Measurements from ENCODE around the gene LRRC8C. TPM values are rescaled to one million over a fixed set of nuclear protein-coding genes. Genes with fewer than 3 reads are reported as not detected.

LRRC8C gene
- total and polyA plus RNA-seq, 7 experiments from 2014 or later = 14.3 to 50.5 (median 27.3) TPM

DNA sequence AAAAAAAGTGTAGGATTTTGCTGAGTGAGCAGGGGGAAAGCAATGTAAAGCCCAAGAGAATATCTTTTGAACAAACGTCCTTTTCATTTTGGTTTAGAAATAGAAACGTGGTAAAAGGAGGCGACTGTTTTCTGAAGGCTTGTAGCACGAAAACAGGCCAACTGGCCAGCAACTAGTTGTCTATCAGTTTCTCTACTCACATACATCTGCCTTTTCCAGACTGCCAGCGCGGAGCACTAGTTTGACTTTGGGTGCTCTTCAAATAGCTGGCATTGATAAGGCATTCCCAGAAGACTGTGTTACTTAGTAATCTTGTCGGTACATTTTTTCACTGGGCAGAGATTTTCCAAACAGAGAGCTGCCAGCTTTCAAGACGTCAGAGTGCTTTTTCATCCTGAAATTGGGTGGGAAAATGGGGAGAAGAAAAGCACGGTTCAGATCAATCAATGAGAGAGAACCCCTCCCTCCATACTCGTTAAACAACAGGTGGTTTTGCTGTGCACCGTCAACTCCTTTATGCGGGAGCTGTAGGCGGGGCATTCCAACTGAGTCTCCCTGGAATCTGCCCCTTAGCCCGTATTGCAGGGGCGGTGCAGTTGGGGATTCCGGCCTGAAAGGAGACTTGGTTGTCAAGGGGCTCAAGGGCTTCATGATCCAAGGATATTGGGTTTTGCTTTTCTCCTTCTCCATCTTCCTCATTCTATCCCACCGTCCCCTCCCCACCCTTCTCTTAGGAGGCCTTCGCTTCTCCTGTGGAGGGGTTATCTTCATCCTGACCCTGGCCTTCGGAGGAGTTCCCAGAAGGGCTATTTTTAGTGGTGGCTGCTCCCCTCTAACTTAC, 884 bp upstream of the LRRC8C start:
- H3K9me3 ChIP-seq (ENCODE audit: control insufficient read depth in 2 of 3, low read length in 3 of 3) = no peaks in the 10 kb centered on the region
- POLR2A ChIA-PET = interaction anchor here (0.6 to 26.8 kb wide), 18 partner anchors 9 to 333 kb away, joined by 3 to 834 read pairs (median 6); partner anchors contain the start of gene LRRC8B
- Mint-ChIP-seq H3K27me3 (no peaks in the 10 kb centered on the region), H3K36me3 (peaks cover 0 to 32% (median 7%) of the 10 kb centered on the region in 5 donors), H3K4me1 (peaks cover 54 to 85% (median 81%) of the 10 kb centered on the region in 7 donors), H3K9me3 (peaks cover 0 to 3% (median 0%) of the 10 kb centered on the region in 11 donors), H3K4me3 (peak overlapping the region; percentile 89 to 99 (median 94)), H3K27ac (peak overlapping the region; percentile 93 to 99 (median 98))
- H3K36me3 ChIP-seq (ENCODE audit: control insufficient read depth in 2 of 3, insufficient read depth in 3 of 3, low read length in 3 of 3) = peaks cover 0 to 12% (median 0%) of the 10 kb centered on the region in 3 experiments
- H3K27me3 ChIP-seq (ENCODE audit: control insufficient read depth in 2 of 2, insufficient read depth in 2 of 2, low read length in 2 of 2) = no peaks in the 10 kb centered on the region
- H3K27ac ChIP-seq (ENCODE audit: low read depth, low read length) = peak overlapping the region; percentile 93
- DNase-seq (no peak), ATAC-seq (no peak)
- intact Hi-C loops (cut with micrococcal nuclease) = loop anchor here (1.0 to 10.0 kb wide), 25 partner anchors 9 to 947 kb away; partner anchors contain the start of genes LRRC8D (in 2 of the 2), ZNF326 (in 2 of the 2), GTF2B (in 1 of the 2) and KYAT3 (in 1 of the 2)
- peaks cover 51 to 64% of the 10 kb centered on the region in 2 donors for H3K4me1 ChIP-seq (ENCODE audit: control insufficient read depth in 2 of 2, insufficient read depth in 2 of 2, low read length in 2 of 2)
- H3K4me3 ChIP-seq (ENCODE audit: low read length) = peak overlapping the region; percentile 67
- CTCF ChIA-PET = interaction anchor here (0.7 to 11.4 kb wide), 16 partner anchors 9 to 131 kb away, joined by 3 to 122 read pairs (median 5); no protein-coding TSS in a partner anchor

DNA sequence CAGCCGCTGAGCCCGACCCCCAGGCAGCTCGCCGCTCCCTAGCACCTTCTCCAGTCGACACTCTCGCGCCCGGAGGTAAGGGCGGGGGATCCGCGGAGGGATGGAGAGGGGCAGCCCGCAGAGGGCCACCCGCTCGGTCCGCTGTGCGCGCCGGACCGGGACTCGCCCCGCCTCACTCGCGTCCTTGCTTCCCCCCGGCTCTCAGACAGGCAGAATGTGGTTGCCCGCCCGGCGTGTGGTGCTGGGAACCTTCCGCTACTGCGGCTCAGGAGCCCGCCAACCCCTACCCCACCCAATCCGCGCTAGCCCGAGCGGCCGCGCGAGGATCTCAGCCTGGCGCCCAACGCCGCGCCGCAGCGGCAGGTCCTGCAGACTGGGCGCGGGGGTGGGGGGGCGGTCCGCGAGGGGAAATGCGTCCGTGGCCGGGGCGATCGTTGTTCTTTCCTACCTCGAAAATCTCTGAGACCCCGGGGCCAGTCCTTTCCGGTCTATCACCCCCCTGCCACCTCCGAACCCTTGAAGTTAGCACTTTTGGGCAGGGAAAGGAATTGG, 404 bp downstream of the LRRC8C start:
- Histone ChIP-seq H3K36me3 (ENCODE audit: control insufficient read depth in 2 of 3, insufficient read depth in 3 of 3, low read length in 3 of 3) (peaks cover 0 to 12% (median 0%) of the 10 kb centered on the region in 3 experiments), H3K27me3 (ENCODE audit: control insufficient read depth in 2 of 2, insufficient read depth in 2 of 2, low read length in 2 of 2) (no peaks in the 10 kb centered on the region), H3K4me1 (ENCODE audit: control insufficient read depth in 2 of 2, insufficient read depth in 2 of 2, low read length in 2 of 2) (peaks cover 53 to 66% of the 10 kb centered on the region in 2 donors), H3K4me3 (ENCODE audit: low read length) (peak overlapping the region; percentile 74), H3K9me3 (ENCODE audit: control insufficient read depth in 2 of 3, low read length in 3 of 3) (no peaks in the 10 kb centered on the region), H3K27ac (ENCODE audit: low read depth, low read length) (peak overlapping the region; percentile 93)
- Mint-ChIP-seq H3K27me3 (no peaks in the 10 kb centered on the region), H3K36me3 (peaks cover 0 to 30% (median 12%) of the 10 kb centered on the region in 5 donors), H3K27ac (peak overlapping the region; percentile 87 to 96 (median 94)), H3K4me1 (peaks cover 61 to 85% (median 81%) of the 10 kb centered on the region in 7 donors), H3K4me3 (peak overlapping the region; percentile 92 to 99 (median 98)), H3K9me3 (peaks cover 0 to 3% (median 0%) of the 10 kb centered on the region in 11 donors)
- ATAC-seq = peak; percentile 56
- ChIA-PET POLR2A (interaction anchor here (0.7 to 26.8 kb wide), 16 partner anchors 10 to 210 kb away, joined by 3 to 834 read pairs (median 12); partner anchors contain the start of gene LRRC8B), CTCF (interaction anchor here (1.2 to 11.4 kb wide), 11 partner anchors 15 to 150 kb away, joined by 3 to 122 read pairs (median 5); no protein-coding TSS in a partner anchor)
- DNase-seq = peak; percentile 51 to 67 (median 64)
- intact Hi-C loops (cut with micrococcal nuclease) = loop anchor here (1.0 to 10.0 kb wide), 10 partner anchors 36 to 949 kb away; partner anchors contain the start of genes ZNF326 (in 2 of the 2), LRRC8B (in 1 of the 2), LRRC8D (in 1 of the 2) and PKN2 (in 1 of the 2)

DNA sequence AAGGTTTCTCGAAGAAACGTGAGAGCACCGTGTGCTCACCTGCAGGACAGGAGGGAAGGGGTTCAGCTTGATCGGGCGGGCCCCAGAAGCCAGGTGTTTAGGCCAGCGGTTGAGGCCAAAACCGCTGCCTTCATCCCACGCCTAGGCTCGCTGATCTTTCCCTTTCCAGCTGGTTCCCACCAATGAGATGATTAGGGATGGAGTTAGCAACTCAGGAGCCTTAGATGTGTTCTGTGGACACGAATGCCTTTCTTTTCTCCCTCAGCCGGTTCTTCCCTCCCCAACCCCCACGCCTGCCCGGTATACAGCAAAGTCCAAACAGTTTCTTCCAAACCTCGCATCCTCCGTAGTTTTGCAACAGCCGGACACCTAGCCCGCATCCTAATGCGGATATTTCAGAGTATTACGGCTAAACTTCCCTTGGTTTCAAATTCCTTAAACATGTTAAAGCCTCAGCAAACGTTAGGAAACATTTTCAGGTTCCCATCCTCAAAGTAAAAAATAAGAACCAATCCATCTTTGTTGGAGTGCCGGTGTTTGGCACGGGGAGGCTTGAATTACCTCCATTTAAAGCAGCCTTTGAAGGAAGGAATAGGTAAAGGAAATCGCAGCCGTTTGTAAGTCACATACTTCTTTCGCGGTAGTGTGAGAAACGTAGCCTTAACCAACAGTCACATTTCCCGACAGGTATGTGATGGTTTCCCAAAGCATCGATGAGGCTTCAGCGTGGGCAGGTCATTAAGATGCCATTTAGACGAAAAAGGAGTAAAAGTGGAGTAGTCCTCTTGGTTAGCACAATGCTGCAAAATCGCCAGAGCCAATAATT, 1.1 kb downstream of the LRRC8C start:
- peak overlapping the region; percentile 74 for H3K4me3 ChIP-seq (ENCODE audit: low read length)
- Mint-ChIP-seq H3K36me3 (peaks cover 0 to 26% (median 6%) of the 10 kb centered on the region in 5 donors), H3K27me3 (no peaks in the 10 kb centered on the region), H3K9me3 (peaks cover 0 to 3% (median 0%) of the 10 kb centered on the region in 11 donors), H3K4me1 (peaks cover 55 to 82% (median 79%) of the 10 kb centered on the region in 7 donors), H3K27ac (peak overlapping the region; percentile 87 to 96 (median 94)), H3K4me3 (peak overlapping the region; percentile 92 to 99 (median 98))
- DNase-seq (peak in 3 of 9 donors; percentile 11 to 33 (median 25)), ATAC-seq (no peak)
- intact Hi-C loops (cut with micrococcal nuclease) = loop anchor here (1.0 to 10.0 kb wide), 11 partner anchors 15 to 949 kb away; partner anchors contain the start of genes ZNF326 (in 2 of the 2), LRRC8B (in 1 of the 2), LRRC8D (in 1 of the 2) and PKN2 (in 1 of the 2)
- peaks cover 48 to 60% of the 10 kb centered on the region in 2 donors for H3K4me1 ChIP-seq (ENCODE audit: control insufficient read depth in 2 of 2, insufficient read depth in 2 of 2, low read length in 2 of 2)
- ChIA-PET CTCF (interaction anchor here (0.8 to 11.4 kb wide), 6 partner anchors 26 to 150 kb away, joined by 3 to 122 read pairs (median 4); no protein-coding TSS in a partner anchor), POLR2A (interaction anchor here (0.7 to 26.8 kb wide), 15 partner anchors 9 to 130 kb away, joined by 3 to 834 read pairs (median 6); no protein-coding TSS in a partner anchor)
- H3K27ac ChIP-seq (ENCODE audit: low read depth, low read length) = peak overlapping the region; percentile 93
- peaks cover 0 to 12% (median 0%) of the 10 kb centered on the region in 3 experiments for H3K36me3 ChIP-seq (ENCODE audit: control insufficient read depth in 2 of 3, insufficient read depth in 3 of 3, low read length in 3 of 3)
- H3K9me3 ChIP-seq (ENCODE audit: control insufficient read depth in 2 of 3, low read length in 3 of 3) = no peaks in the 10 kb centered on the region
- no peaks in the 10 kb centered on the region for H3K27me3 ChIP-seq (ENCODE audit: control insufficient read depth in 2 of 2, insufficient read depth in 2 of 2, low read length in 2 of 2)

DNA sequence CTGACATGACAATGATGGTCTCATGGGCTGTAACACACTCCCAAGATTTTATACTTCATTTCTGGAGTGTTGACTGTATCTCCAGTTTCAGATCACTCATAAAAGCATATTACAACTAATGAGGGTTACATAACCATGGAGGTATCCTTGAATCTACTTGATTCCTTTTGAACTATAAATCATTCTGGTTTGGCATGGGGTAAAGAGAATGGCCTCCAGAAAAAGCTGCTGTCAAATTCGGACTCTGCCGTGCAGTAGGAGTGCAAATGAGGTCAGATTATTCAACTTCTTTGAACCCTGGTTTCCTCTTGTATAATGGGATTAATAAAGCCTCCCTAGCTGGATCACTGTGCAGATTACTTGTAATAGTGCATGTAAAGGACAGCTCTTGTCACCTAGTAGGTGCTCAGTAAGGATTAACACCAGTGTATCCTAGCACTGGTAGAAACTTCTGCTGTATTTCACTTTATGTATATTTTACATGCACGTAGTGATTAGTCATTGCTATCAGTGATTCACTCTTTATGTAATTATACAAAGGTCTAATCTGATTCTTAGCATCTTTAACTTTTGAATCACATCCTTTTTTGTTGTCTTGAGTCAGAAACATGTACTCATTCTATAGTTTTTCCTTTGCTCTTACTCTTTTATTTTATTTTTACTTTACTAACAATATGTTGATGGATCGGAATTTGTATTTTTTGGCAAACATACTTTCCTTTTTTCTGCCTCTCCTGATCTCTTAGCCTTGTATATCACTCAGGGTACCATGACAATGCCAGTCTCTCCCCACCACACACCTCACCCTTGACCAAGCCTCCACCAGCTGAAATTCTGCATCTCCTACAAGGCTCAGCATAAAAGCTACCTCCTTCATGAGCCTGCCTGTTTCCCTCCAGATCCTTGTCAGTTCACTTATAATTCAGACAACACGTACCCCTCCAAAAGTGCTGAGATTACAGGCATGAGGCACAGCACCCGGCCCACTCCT, 3.2 kb downstream of the LRRC8C start:
- Mint-ChIP-seq H3K4me1 (peaks cover 56 to 82% (median 79%) of the 10 kb centered on the region in 7 donors), H3K27ac (peak overlapping the region in 8 of 9 donors; percentile 0 to 95 (median 52)), H3K9me3 (peaks cover 0 to 3% (median 0%) of the 10 kb centered on the region in 11 donors), H3K4me3 (peak overlapping the region; percentile 29 to 99 (median 66)), H3K27me3 (no peaks in the 10 kb centered on the region), H3K36me3 (peaks cover 0 to 28% (median 10%) of the 10 kb centered on the region in 5 donors)
- ATAC-seq (no peak), DNase-seq (no peak)
- H3K4me1 ChIP-seq (ENCODE audit: control insufficient read depth in 2 of 2, insufficient read depth in 2 of 2, low read length in 2 of 2) = peaks cover 32 to 45% of the 10 kb centered on the region in 2 donors
- ChIA-PET POLR2A (interaction anchor here (0.8 to 26.8 kb wide), 13 partner anchors 8 to 150 kb away, joined by 3 to 834 read pairs (median 6); no protein-coding TSS in a partner anchor), CTCF (interaction anchor here (0.6 to 11.4 kb wide), 9 partner anchors 11 to 127 kb away, joined by 3 to 122 read pairs (median 3); no protein-coding TSS in a partner anchor)
- no peak overlapping the region for H3K27ac ChIP-seq (ENCODE audit: low read depth, low read length)
- intact Hi-C loops (cut with micrococcal nuclease) = loop anchor here (2.0 to 10.0 kb wide), 3 partner anchors 13 to 951 kb away; partner anchors contain the start of gene PKN2 (in 1 of the 2)
- H3K9me3 ChIP-seq (ENCODE audit: control insufficient read depth in 2 of 3, low read length in 3 of 3) = no peaks in the 10 kb centered on the region
- peaks cover 0 to 12% (median 0%) of the 10 kb centered on the region in 3 experiments for H3K36me3 ChIP-seq (ENCODE audit: control insufficient read depth in 2 of 3, insufficient read depth in 3 of 3, low read length in 3 of 3)
- H3K27me3 ChIP-seq (ENCODE audit: control insufficient read depth in 2 of 2, insufficient read depth in 2 of 2, low read length in 2 of 2) = no peaks in the 10 kb centered on the region
- H3K4me3 ChIP-seq (ENCODE audit: low read length) = peak overlapping the region; percentile 21

Data from naive thymus-derived CD4-positive, alpha-beta T cell (primary cell).